ENCODE data around the gene HMGCS1. TPM values are rescaled to one million over a fixed set of nuclear protein-coding genes. Genes with fewer than 3 reads are reported as not detected.

Gene HMGCS1
- total and polyA plus RNA-seq, 2 of the 4 experiments (the other 2 are of a cell fraction): 27.5 to 30.6 TPM

GRCh38 chr5:43286623-43287022 is 26.6 kb downstream of the HMGCS1 start:
- Histone ChIP-seq H2BK5ac (ENCODE audit: low read depth, low read length, poor library complexity, severe bottlenecking) (no peak overlapping the region), H2BK20ac (ENCODE audit: low read depth, low read length) (no peak overlapping the region), H3K4me3 (ENCODE audit: insufficient read depth, low read depth, low read length) (no peak overlapping the region), H3K23ac (ENCODE audit: low read depth, low read length) (no peak overlapping the region), H3K14ac (replicated peaks; ENCODE audit: low read depth, low read length) (no peak overlapping the region), H3K27me3 (ENCODE audit: control insufficient read depth, insufficient read depth, low read length) (no peaks in the 10 kb centered on the region), H2AK5ac (ENCODE audit: low read depth, low read length) (no peak overlapping the region), H3K36me3 (ENCODE audit: control insufficient read depth, insufficient read depth, low read length) (peaks cover 6% of the 10 kb centered on the region), H3K9me3 (ENCODE audit: control insufficient read depth, insufficient read depth, low read length) (no peaks in the 10 kb centered on the region), H2BK120ac (ENCODE audit: low read depth, low read length) (no peak overlapping the region), H4K8ac (ENCODE audit: low read depth in 2 of 2, low read length in 2 of 2) (no peak overlapping the region), H3K9ac (ENCODE audit: low read depth, low read length) (no peak overlapping the region), H2AFZ (replicated peaks; ENCODE audit: low read length, poor library complexity) (no peak overlapping the region), H3K4ac (ENCODE audit: low read depth, low read length) (no peak overlapping the region), H3K4me1 (ENCODE audit: control insufficient read depth, insufficient read depth, low read length) (no peaks in the 10 kb centered on the region), H3K18ac (ENCODE audit: low read depth, low read length) (no peak overlapping the region), H3K27ac (ENCODE audit: insufficient read depth, low read length) (no peak overlapping the region), H3K9me1 (ENCODE audit: insufficient read depth, low read length) (no peaks in the 10 kb centered on the region), H3K79me1 (ENCODE audit: low read depth in 1 of 2, low read length in 2 of 2) (no peaks in the 10 kb centered on the region), H4K5ac (ENCODE audit: low read depth, low read length) (no peak overlapping the region), H4K20me1 (ENCODE audit: insufficient read depth, low read length) (no peaks in the 10 kb centered on the region), H3K56ac (ENCODE audit: extremely low read depth, insufficient read depth, low read length) (no peak overlapping the region), H4K91ac (ENCODE audit: insufficient read depth, low read depth, low read length) (no peak overlapping the region), H3K4me2 (ENCODE audit: low read depth, low read length) (no peak overlapping the region), H2AK9ac (replicated peaks; ENCODE audit: low read depth, low read length, poor library complexity) (no peak overlapping the region), H2BK15ac (ENCODE audit: low read depth, low read length) (no peak overlapping the region)
- intact Hi-C loops (cut with micrococcal nuclease): no loop called here
- DNase-seq (no peak), ATAC-seq (ENCODE audit: low read depth) (no peak)
- in situ Hi-C loops (cut with MboI; ENCODE audit: low sequenced_read_pairs): no loop called here
- CTCF ChIA-PET: no interaction called here
- dilution Hi-C loops (cut with HindIII; ENCODE audit: low sequenced_read_pairs, unreplicated experiment): no loop called here
- no peak for TF ChIP-seq USF2 (IDR thresholded peaks at IDR 0.05; ENCODE audit: low read depth, low read length)
- no peak for TF ChIP-seq FOS (IDR thresholded peaks at IDR 0.05; ENCODE audit: low read depth, low read length)
- TF ChIP-seq CEBPB (IDR thresholded peaks at IDR 0.05; ENCODE audit: low read depth, low read length): no peak
- TF ChIP-seq ELK1 (IDR thresholded peaks at IDR 0.05; ENCODE audit: borderline replicate concordance, low read depth, low read length): no peak
- TF ChIP-seq RCOR1 (IDR thresholded peaks at IDR 0.05; ENCODE audit: insufficient replicate concordance, low read length): no peak
- no peak for TF ChIP-seq BHLHE40 (IDR thresholded peaks at IDR 0.05; ENCODE audit: low read depth, low read length)
- no peak for TF ChIP-seq MXI1 (IDR thresholded peaks at IDR 0.05; ENCODE audit: borderline replicate concordance, low read depth, low read length)
- TF ChIP-seq POLR2A (IDR thresholded peaks at IDR 0.05; ENCODE audit: low read depth, low read length): no peak
- no peak for TF ChIP-seq SMC3 (IDR thresholded peaks at IDR 0.05; ENCODE audit: low read depth, low read length)
- TF ChIP-seq CTCF (conservative IDR thresholded peaks at IDR 0.05; ENCODE audit: low read depth, low read length): no peak
- no peak for TF ChIP-seq RFX5 (IDR thresholded peaks at IDR 0.05; ENCODE audit: low read depth, low read length)
- TF ChIP-seq CHD1 (IDR thresholded peaks at IDR 0.05; ENCODE audit: low read depth, low read length): no peak
- no peak for TF ChIP-seq MAZ (IDR thresholded peaks at IDR 0.05; ENCODE audit: borderline replicate concordance, low read depth, low read length)
- POLR2A ChIA-PET (ENCODE audit: unreplicated experiment): no interaction called here
- BruUV-seq (replicated peaks): no TSS peak
